IMR-90 (cell line): ENCODE measurements around the gene ASPN. TPM values are rescaled to one million over a fixed set of nuclear protein-coding genes. Genes with fewer than 3 reads are reported as not detected.

Experiments used
- ATAC-seq: fragments of 200-7000 bp; cut with Tn5 transposase; 2 replicates; pipeline ENCODE4 v1.9.1; 2020; ENCODE audit warnings: low read depth, mild to moderate bottlenecking, moderate library complexity
- BruUV-seq: library from RNA; stranded (reverse); fragments of 400-500 nt; replicated peaks from 2 replicates; lab custom pipeline; 2021; lab: Mats Ljungman, UMichigan
- CTCF ChIA-PET: fragments of 300-600 bp; formaldehyde crosslinking; extraction: SDS; loops from one replicate; lab custom pipeline; 2021; ENCODE audit warnings: antibody characterized with exemption; lab: Yijun Ruan, JAX
- POLR2A ChIA-PET: fragments of 300-600 bp; sonication (Branson Sonifier 250); formaldehyde crosslinking; loops from one replicate; lab custom pipeline; 2022; ENCODE audit warnings: antibody characterized with exemption; ENCODE audit not compliant: unreplicated experiment; lab: Charles Lee
- DNase-seq: peaks from one replicate; pipeline ENCODE4 v3.0.0; 2013
- H2AFZ ChIP-seq: replicated peaks from 2 replicates; pipeline ENCODE3; 2013; ENCODE audit warnings: low read length, mild to moderate bottlenecking; ENCODE audit not compliant: poor library complexity
- H2AK5ac ChIP-seq: 2 replicates; pipeline ENCODE4 v1.6.1; 2013; ENCODE audit warnings: low read depth, low read length, inconsistent platforms
- H2AK9ac ChIP-seq: replicated peaks from 2 replicates; pipeline ENCODE3; 2013; ENCODE audit warnings: mild to moderate bottlenecking, low read depth, low read length, moderate library complexity; ENCODE audit not compliant: poor library complexity
- H2BK120ac ChIP-seq: 2 replicates; pipeline ENCODE4 v1.6.1; 2013; ENCODE audit warnings: low read depth, low read length, inconsistent platforms
- H2BK15ac ChIP-seq: 3 replicates; pipeline ENCODE4 v1.6.1; 2013; ENCODE audit warnings: low read depth, low read length, inconsistent platforms
- H2BK20ac ChIP-seq: 2 replicates; pipeline ENCODE4 v1.6.1; 2013; ENCODE audit warnings: low read depth, mild to moderate bottlenecking, inconsistent platforms, low read length, moderate library complexity
- H2BK5ac ChIP-seq: 2 replicates; pipeline ENCODE4 v1.6.1; 2013; ENCODE audit warnings: mild to moderate bottlenecking, low read depth, low read length, inconsistent platforms; ENCODE audit not compliant: poor library complexity, severe bottlenecking
- H3K14ac ChIP-seq: replicated peaks from 2 replicates; pipeline ENCODE4 v1.6.1; 2013; ENCODE audit warnings: low read depth, low read length, inconsistent platforms
- H3K18ac ChIP-seq: 2 replicates; pipeline ENCODE4 v1.6.1; 2013; ENCODE audit warnings: low read depth, low read length, control low read depth
- H3K23ac ChIP-seq: 2 replicates; pipeline ENCODE4 v1.6.1; 2013; ENCODE audit warnings: low read depth, low read length, inconsistent platforms
- H3K27ac ChIP-seq: 2 replicates; pipeline ENCODE4 v1.5.1; 2013; ENCODE audit warnings: mild to moderate bottlenecking, control low read depth, low read length; ENCODE audit not compliant: insufficient read depth
- H3K27me3 ChIP-seq: 2 replicates; pipeline ENCODE4 v1.6.1; 2013; ENCODE audit warnings: low read length; ENCODE audit not compliant: control insufficient read depth, insufficient read depth
- H3K36me3 ChIP-seq: 2 replicates; pipeline ENCODE4 v1.6.1; 2013; ENCODE audit warnings: low read length, mixed read lengths; ENCODE audit not compliant: control insufficient read depth, insufficient read depth
- H3K4ac ChIP-seq: 2 replicates; pipeline ENCODE4 v1.6.1; 2013; ENCODE audit warnings: low read depth, low read length, inconsistent platforms
- H3K4me1 ChIP-seq: 2 replicates; pipeline ENCODE4 v1.6.1; 2013; ENCODE audit warnings: low read length, mixed read lengths; ENCODE audit not compliant: control insufficient read depth, insufficient read depth
- H3K4me2 ChIP-seq: 2 replicates; pipeline ENCODE4 v1.6.1; 2013; ENCODE audit warnings: low read depth, mild to moderate bottlenecking, control low read depth, low read length, moderate library complexity
- H3K4me3 ChIP-seq: 2 replicates; pipeline ENCODE4 v1.5.1; 2013; ENCODE audit warnings: low read depth, mild to moderate bottlenecking, control low read depth, low read length, moderate library complexity; ENCODE audit not compliant: insufficient read depth
- H3K56ac ChIP-seq: 2 replicates; pipeline ENCODE4 v1.6.1; 2013; ENCODE audit warnings: low read length, inconsistent platforms; ENCODE audit not compliant: insufficient read depth; ENCODE audit errors: extremely low read depth
- H3K79me1 ChIP-seq, 2 experiments: 2 replicates each; pipeline ENCODE4 v1.6.1; 2013; ENCODE audit warnings: low read length in 2 of 2, inconsistent platforms in 1 of 2, low read depth in 1 of 2
- H3K9ac ChIP-seq: 2 replicates; pipeline ENCODE4 v1.6.1; 2013; ENCODE audit warnings: low read depth, low read length, control low read depth
- H3K9me1 ChIP-seq: 2 replicates; pipeline ENCODE4 v1.6.1; 2013; ENCODE audit warnings: low read length, inconsistent platforms; ENCODE audit not compliant: insufficient read depth
- H3K9me3 ChIP-seq: 2 replicates; pipeline ENCODE4 v1.6.1; 2013; ENCODE audit warnings: low read length; ENCODE audit not compliant: control insufficient read depth, insufficient read depth
- H4K20me1 ChIP-seq: 2 replicates; pipeline ENCODE4 v1.6.1; 2013; ENCODE audit warnings: low read length, inconsistent platforms; ENCODE audit not compliant: insufficient read depth
- H4K5ac ChIP-seq: 2 replicates; pipeline ENCODE4 v1.6.1; 2013; ENCODE audit warnings: mild to moderate bottlenecking, low read depth, low read length, control low read depth
- H4K8ac ChIP-seq, 2 experiments: 2 replicates each; pipeline ENCODE4 v1.6.1; 2013; ENCODE audit warnings: low read depth in 2 of 2, low read length in 2 of 2, control low read depth in 1 of 2, inconsistent platforms in 1 of 2
- H4K91ac ChIP-seq: 2 replicates; pipeline ENCODE4 v1.6.1; 2013; ENCODE audit warnings: low read depth, low read length, inconsistent platforms; ENCODE audit not compliant: insufficient read depth
- BHLHE40 ChIP-seq: fragments of 150-350 bp; IDR thresholded peaks from 2 replicates; pipeline ENCODE4 v1.6.1; 2016; ENCODE audit warnings: mild to moderate bottlenecking, low read depth, low read length
- CEBPB ChIP-seq: IDR thresholded peaks from 2 replicates; pipeline ENCODE4 v1.6.1; 2012; ENCODE audit warnings: low read depth, low read length, improper control_type of control experiment
- CHD1 ChIP-seq: IDR thresholded peaks from 2 replicates; pipeline ENCODE4 v1.6.1; 2012; ENCODE audit warnings: low read depth, low read length, improper control_type of control experiment
- CTCF ChIP-seq: conservative IDR thresholded peaks from 2 replicates; pipeline ENCODE4 v1.5.1; 2012; ENCODE audit warnings: mild to moderate bottlenecking, low read depth, low read length, improper control_type of control experiment
- ELK1 ChIP-seq: fragments of 150-350 bp; IDR thresholded peaks from 2 replicates; pipeline ENCODE4 v1.6.1; 2016; ENCODE audit warnings: low read depth, mild to moderate bottlenecking, low read length, moderate library complexity, borderline replicate concordance
- FOS ChIP-seq: fragments of 150-350 bp; IDR thresholded peaks from 2 replicates; pipeline ENCODE4 v1.6.1; 2016; ENCODE audit warnings: low read depth, low read length
- MAFK ChIP-seq: IDR thresholded peaks from 2 replicates; pipeline ENCODE4 v1.6.1; 2012; ENCODE audit warnings: low read depth, low read length, improper control_type of control experiment
- MAZ ChIP-seq: IDR thresholded peaks from 2 replicates; pipeline ENCODE4 v1.6.1; 2012; ENCODE audit warnings: low read depth, mild to moderate bottlenecking, low read length, improper control_type of control experiment, moderate library complexity, borderline replicate concordance
- MXI1 ChIP-seq: IDR thresholded peaks from 2 replicates; pipeline ENCODE4 v1.6.1; 2012; ENCODE audit warnings: low read depth, mild to moderate bottlenecking, low read length, moderate library complexity, borderline replicate concordance
- NFE2L2 ChIP-seq: fragments of 150-350 bp; IDR thresholded peaks from 2 replicates; pipeline ENCODE4 v1.6.1; 2016; ENCODE audit warnings: low read depth, mild to moderate bottlenecking, low read length
- POLR2A ChIP-seq: IDR thresholded peaks from 2 replicates; pipeline ENCODE4 v1.6.1; 2012; ENCODE audit warnings: mild to moderate bottlenecking, low read depth, low read length
- RAD21 ChIP-seq: IDR thresholded peaks from 2 replicates; pipeline ENCODE4 v1.6.1; 2012; ENCODE audit warnings: low read length, improper control_type of control experiment
- RCOR1 ChIP-seq: IDR thresholded peaks from 2 replicates; pipeline ENCODE4 v1.6.1; 2012; ENCODE audit warnings: mild to moderate bottlenecking, low read length, improper control_type of control experiment; ENCODE audit not compliant: insufficient replicate concordance
- RFX5 ChIP-seq: IDR thresholded peaks from 2 replicates; pipeline ENCODE4 v1.8.0; 2012; ENCODE audit warnings: low read depth, mild to moderate bottlenecking, low read length, moderate library complexity
- SMC3 ChIP-seq: fragments of 150-350 bp; IDR thresholded peaks from 2 replicates; pipeline ENCODE4 v1.6.1; 2016; ENCODE audit warnings: low read depth, mild to moderate bottlenecking, antibody characterized with exemption, low read length, moderate library complexity
- USF2 ChIP-seq: fragments of 150-350 bp; IDR thresholded peaks from 2 replicates; pipeline ENCODE4 v1.6.1; 2017; ENCODE audit warnings: mild to moderate bottlenecking, antibody characterized with exemption, low read length, low read depth
- WGBS, 2 experiments: methylation state at CpG; one replicate each; pipeline versions ENCODE4 v1.1.5 to v1.1.7; 2013; ENCODE audit warnings: missing lambda C conversion rate in 2 of 2; ENCODE audit not compliant: insufficient read length in 1 of 2; ENCODE audit errors: extremely low coverage in 2 of 2; 5-methylcytosine and 5-hydroxymethylcytosine counted together
- dilution Hi-C: fragments of 300-500 bp; cut with HindIII; formaldehyde crosslinking; loops from one replicate; pipeline ENCODE4 v1.14.3; 2018; ENCODE audit warnings: low sequenced_read_pairs; ENCODE audit not compliant: unreplicated experiment
- in situ Hi-C: fragments of 300-500 bp; cut with MboI; formaldehyde crosslinking; loops from 3 replicates; pipeline ENCODE4 v1.14.3; 2019; ENCODE audit warnings: low sequenced_read_pairs, inconsistent platforms, mixed read lengths
- intact Hi-C: fragments of 100-400 bp; cut with micrococcal nuclease; formaldehyde crosslinking; loops from 2 replicates; pipeline ENCODE4 v1.10.0; 2022
- polyA plus RNA-seq, 3 experiments: library from polyadenylated mRNA; depleted of rRNA; stranded (reverse); fragments of >200 nt; gene quantifications; 2 replicates each; pipeline ENCODE4 v1.2.3, GENCODE V29; 2012; ENCODE audit warnings: low replicate concordance in 1 of 3
- total RNA-seq: library from RNA; depleted of rRNA; stranded (reverse); fragments of >200 nt; gene quantifications from 2 replicates; pipeline ENCODE4 v1.2.3, GENCODE V29; 2012

ASPN gene
- total and polyA plus RNA-seq, 2 of the 4 experiments (the other 2 are of a cell fraction) = under 0.01 to 0.09 TPM

GRCh38 chr9:92440751-92441046 is 41.6 kb downstream of the ASPN start:
- Histone ChIP-seq H3K9me1 (no peaks in the 10 kb centered on the region), H3K79me1 (no peaks in the 10 kb centered on the region), H3K9ac (no peak overlapping the region), H3K27me3 (no peaks in the 10 kb centered on the region), H3K4ac (no peak overlapping the region), H2AFZ (no peak overlapping the region), H2BK20ac (no peak overlapping the region), H4K8ac (no peak overlapping the region), H3K36me3 (no peaks in the 10 kb centered on the region), H2AK5ac (no peak overlapping the region), H2AK9ac (no peak overlapping the region), H2BK15ac (no peak overlapping the region), H3K23ac (no peak overlapping the region), H3K4me2 (no peak overlapping the region), H4K20me1 (no peaks in the 10 kb centered on the region), H2BK120ac (no peak overlapping the region), H3K14ac (no peak overlapping the region), H3K56ac (no peak overlapping the region), H4K5ac (no peak overlapping the region), H2BK5ac (no peak overlapping the region), H4K91ac (no peak overlapping the region), H3K4me3 (no peak overlapping the region), H3K27ac (no peak overlapping the region), H3K4me1 (peaks cover 2% of the 10 kb centered on the region; the same call in 1 of the 2 replicates), H3K9me3 (no peaks in the 10 kb centered on the region), H3K18ac (no peak overlapping the region)
- no CpG with 5 or more reads among the region's 6 CpGs for WGBS, 2 experiments
- ChIA-PET POLR2A (no interaction called here), CTCF (no interaction called here)
- intact Hi-C loops = loop anchor here (2.0 kb wide), 1 partner anchor 194 kb away; no protein-coding TSS in a partner anchor
- no TSS peak for BruUV-seq
- ATAC-seq (no peak), DNase-seq (no peak)
- dilution Hi-C loops = no loop called here
- in situ Hi-C loops = no loop called here
- TF ChIP-seq POLR2A (no peak), CHD1 (no peak), RAD21 (no peak), BHLHE40 (no peak), FOS (no peak), CEBPB (no peak), MXI1 (no peak), RCOR1 (no peak), NFE2L2 (no peak), SMC3 (no peak), CTCF (no peak), MAZ (no peak), MAFK (no peak), ELK1 (no peak), USF2 (no peak), RFX5 (no peak)
